AG10803 (cell line): Measurements from ENCODE around the gene FN1.
"Not testable (repeated sequence)": the region's sequence is repeated elsewhere in the genome, so short reads cannot be mapped to it uniquely, and the experiment has no call there.

Experiments used
- DNase-seq: peaks from one replicate; pipeline ENCODE4 v3.0.0; 2010; ENCODE audit warnings: low read depth
- H3K4me3 ChIP-seq: 2 replicates; pipeline ENCODE4 v1.5.1; 2011; ENCODE audit warnings: mild to moderate bottlenecking, low read length, control low read depth
- CTCF ChIP-seq: conservative IDR thresholded peaks from 2 replicates; pipeline ENCODE4 v1.5.1; 2011; ENCODE audit warnings: mild to moderate bottlenecking, low read length, control low read depth, inconsistent platforms

Gene FN1

GRCh38 chr2:215362562-215362904, 73.3 kb downstream of the FN1 start:
- no peak for DNase-seq
- no peak overlapping the region for H3K4me3 ChIP-seq
- TF ChIP-seq CTCF: no peak

DNA sequence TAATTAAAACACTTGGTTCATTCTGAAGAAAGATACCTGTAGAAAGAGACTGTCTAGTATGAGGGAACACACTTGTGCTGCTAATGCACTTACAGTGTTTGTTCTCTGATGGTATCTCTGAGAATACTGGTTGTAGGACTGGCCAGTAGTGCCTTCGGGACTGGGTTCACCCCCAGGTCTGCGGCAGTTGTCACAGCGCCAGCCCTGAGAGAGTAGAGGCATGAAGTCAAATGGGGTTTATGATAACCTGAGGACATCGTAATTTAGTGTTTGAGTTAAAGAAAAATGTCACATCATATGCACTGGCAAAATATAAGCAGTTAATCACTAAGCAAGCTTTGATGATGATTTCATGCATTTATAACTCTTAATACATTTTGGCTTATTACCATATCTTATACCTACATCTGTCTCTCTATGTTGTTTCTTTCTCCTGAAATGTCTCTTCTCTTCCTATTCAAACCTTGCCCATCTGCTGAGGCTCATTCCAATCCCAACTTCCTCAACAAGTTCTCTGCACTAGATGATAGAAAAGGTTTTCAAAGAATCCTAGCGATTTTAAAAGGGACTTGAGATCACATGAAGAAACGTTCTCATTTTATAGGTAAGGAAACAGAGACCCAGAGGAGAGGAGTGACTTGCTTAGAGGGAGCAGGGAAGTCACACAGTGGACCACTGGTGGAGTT, 73.8 kb downstream of the FN1 start:
- DNase-seq: peak; percentile 38
- no peak overlapping the region for H3K4me3 ChIP-seq
- no peak for TF ChIP-seq CTCF

DNA sequence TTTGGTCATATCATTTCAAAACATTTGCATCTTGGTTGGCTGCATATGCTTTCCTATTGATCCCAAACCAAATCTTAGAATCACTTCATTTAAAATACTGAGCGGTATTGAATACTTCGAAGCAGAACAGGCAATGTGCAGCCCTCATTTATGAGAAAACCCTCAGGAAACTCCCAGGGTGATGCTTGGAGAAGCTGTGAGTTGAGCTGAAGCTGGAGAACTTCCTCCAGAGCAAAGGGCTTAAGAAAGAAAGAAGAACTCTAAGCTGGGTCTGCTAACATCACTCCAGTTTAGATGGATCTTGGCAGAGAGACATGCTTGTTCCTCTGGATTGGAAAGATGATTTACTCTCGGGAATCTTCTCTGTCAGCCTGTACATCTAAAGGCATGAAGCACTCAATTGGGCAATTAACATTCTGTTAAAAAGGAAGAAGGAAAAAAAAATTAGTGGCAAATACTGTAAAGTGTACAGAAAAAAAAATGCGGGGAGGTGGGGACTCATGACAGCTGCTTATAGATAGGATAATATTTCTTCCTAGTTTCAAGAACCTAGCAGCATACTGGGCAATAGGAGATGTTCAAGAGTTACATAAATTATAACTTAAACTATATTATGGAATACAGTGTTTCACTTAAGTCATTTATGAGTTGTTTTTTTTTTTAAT, 74.5 kb downstream of the FN1 start:
- DNase-seq: peak; percentile 26
- H3K4me3 ChIP-seq: no peak overlapping the region
- no peak for TF ChIP-seq CTCF

DNA sequence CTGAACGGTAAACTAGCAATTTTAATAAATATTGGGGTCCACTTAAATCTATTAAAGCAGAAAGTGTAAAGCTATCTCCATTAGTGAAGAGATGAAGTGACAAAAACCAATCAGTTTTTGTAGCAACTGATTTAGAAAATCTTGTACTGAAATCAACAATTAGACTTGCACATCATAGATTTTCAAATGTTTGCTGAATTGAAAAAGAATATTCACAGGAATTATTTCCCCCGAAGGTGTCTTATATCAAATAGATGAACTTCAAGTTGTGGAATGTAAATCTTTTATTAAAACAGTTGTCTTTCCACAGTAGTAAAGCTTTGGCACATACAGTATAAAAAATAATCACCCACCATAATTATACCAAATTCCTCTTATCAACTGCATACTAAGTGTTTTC, 75.3 kb downstream of the FN1 start:
- TF ChIP-seq CTCF: no peak
- H3K4me3 ChIP-seq: no peak overlapping the region
- DNase-seq: no peak

GRCh38 chr2:215360059-215360458, 75.8 kb downstream of the FN1 start:
- DNase-seq: peak; percentile 18
- H3K4me3 ChIP-seq: not testable (repeated sequence)

- peak; percentile 9 for DNase-seq
- no peak overlapping the region for H3K4me3 ChIP-seq
- no peak for TF ChIP-seq CTCF
Observed at GRCh38 chr2:215359576-215359922, 76.3 kb downstream of the FN1 start.

GRCh38 chr2:215358891-215359575, 76.8 kb downstream of the FN1 start:
- DNase-seq: peak; percentile 59
- H3K4me3 ChIP-seq: no peak overlapping the region
- no peak for TF ChIP-seq CTCF
